Upper lobe of left lung (tissue), 4 donors: ENCODE measurements around the gene CD58.

Source experiments
- EP300 ChIP-seq, 4 donors: sonication (generic); formaldehyde crosslinking; IDR thresholded peaks; one replicate each; pipeline ENCODE4 v1.5.1; 2017; ENCODE audit warnings: antibody characterized with exemption in 4 of 4, control low read depth in 2 of 4
- POLR2A ChIP-seq, 4 donors: fragments of 450-650 bp; IDR thresholded peaks; one replicate each; pipeline ENCODE4 v1.5.1; 2016 to 2017; ENCODE audit warnings: antibody characterized with exemption in 4 of 4, mild to moderate bottlenecking in 2 of 4
- POLR2AphosphoS5 ChIP-seq, 2 donors: sonication (generic); formaldehyde crosslinking; IDR thresholded peaks; one replicate each; pipeline ENCODE4 v1.5.1; 2017; ENCODE audit warnings: antibody characterized with exemption in 2 of 2
- TF ChIP-seq, protein P1 (sequence below), 6 experiments: fragments of 450-650 bp in 4 of 6; fragments of 200-600 bp in 2 of 6; sonication (generic) in 2 of 6; IDR thresholded peaks; one replicate each; pipeline ENCODE4 v1.5.1; 2016 to 2019; ENCODE audit warnings: antibody characterized with exemption in 6 of 6

DNA sequence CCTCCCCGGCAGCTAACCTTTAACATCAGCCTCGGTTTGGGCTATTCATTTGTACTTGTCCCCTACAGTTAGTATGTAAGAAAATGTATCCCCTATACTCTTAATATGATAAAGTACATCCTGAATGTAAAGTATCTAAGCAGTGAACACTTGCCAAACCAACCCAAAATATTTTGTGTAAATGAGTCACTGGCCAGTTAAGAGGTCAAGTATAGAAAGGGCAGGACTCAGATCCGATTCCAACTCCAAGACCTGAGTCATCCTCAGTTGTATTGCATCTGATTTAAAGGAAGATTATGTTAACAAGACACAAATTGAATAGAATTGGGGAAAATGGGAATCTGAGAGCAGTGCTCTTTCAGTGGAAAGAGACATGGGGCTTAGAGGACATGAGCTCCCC lies 84.4 kb downstream of the CD58 start:
- TF ChIP-seq, protein P1, sequence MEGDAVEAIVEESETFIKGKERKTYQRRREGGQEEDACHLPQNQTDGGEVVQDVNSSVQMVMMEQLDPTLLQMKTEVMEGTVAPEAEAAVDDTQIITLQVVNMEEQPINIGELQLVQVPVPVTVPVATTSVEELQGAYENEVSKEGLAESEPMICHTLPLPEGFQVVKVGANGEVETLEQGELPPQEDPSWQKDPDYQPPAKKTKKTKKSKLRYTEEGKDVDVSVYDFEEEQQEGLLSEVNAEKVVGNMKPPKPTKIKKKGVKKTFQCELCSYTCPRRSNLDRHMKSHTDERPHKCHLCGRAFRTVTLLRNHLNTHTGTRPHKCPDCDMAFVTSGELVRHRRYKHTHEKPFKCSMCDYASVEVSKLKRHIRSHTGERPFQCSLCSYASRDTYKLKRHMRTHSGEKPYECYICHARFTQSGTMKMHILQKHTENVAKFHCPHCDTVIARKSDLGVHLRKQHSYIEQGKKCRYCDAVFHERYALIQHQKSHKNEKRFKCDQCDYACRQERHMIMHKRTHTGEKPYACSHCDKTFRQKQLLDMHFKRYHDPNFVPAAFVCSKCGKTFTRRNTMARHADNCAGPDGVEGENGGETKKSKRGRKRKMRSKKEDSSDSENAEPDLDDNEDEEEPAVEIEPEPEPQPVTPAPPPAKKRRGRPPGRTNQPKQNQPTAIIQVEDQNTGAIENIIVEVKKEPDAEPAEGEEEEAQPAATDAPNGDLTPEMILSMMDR (IDR thresholded peaks at IDR 0.05): no peak
- no peak for TF ChIP-seq POLR2AphosphoS5 (IDR thresholded peaks at IDR 0.05)
- TF ChIP-seq EP300 (IDR thresholded peaks at IDR 0.05): no peak
- TF ChIP-seq POLR2A (IDR thresholded peaks at IDR 0.05): no peak
